Measurements from ENCODE around the gene IRAK2.

IRAK2 gene

GRCh38 chr3:10177737-10178136 lies 13.0 kb downstream of the IRAK2 start:
- no peak overlapping the region for H2AFZ ChIP-seq (ENCODE audit: low read depth)
- no peak overlapping the region for H3K4me2 ChIP-seq
- no peaks in the 10 kb centered on the region for H3K27me3 ChIP-seq (ENCODE audit: insufficient read depth, low read depth)
- no peak overlapping the region for H3K27ac ChIP-seq
- no peaks in the 10 kb centered on the region for H4K20me1 ChIP-seq (ENCODE audit: insufficient read depth)
- H3K36me3 ChIP-seq (ENCODE audit: insufficient read depth) = no peaks in the 10 kb centered on the region
- no peak overlapping the region for H3K9ac ChIP-seq
- H3K79me2 ChIP-seq (ENCODE audit: insufficient read depth, low read depth) = no peaks in the 10 kb centered on the region
- no peak overlapping the region for H3K4me3 ChIP-seq (IDR thresholded peaks at IDR 0.05; ENCODE audit: insufficient read depth, low read depth, low read length)
- H3K4me1 ChIP-seq (ENCODE audit: low read depth, poor library complexity, severe bottlenecking) = no peaks in the 10 kb centered on the region
- TF ChIP-seq CTCF (conservative IDR thresholded peaks at IDR 0.05; ENCODE audit: low read depth, low read length) = no peak

DNA sequence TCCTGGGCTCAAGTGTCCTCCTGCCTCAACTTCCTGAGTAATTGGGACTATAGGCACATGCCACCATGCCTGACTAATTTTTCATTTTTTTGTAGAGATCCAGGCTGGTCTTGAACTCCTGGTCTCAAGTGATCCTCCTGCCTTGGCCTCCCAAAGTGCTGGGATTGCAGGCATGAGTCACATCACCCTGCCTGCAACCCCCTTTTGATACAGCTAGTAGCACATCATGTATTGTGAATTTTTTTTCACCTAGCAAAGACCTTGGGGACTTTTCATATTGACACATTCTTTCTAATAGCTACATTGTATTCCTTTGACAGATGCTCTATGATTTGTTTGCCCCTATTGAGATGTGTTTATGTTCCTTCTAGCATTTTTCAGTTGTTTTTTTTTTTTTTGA lies 14.2 kb downstream of the IRAK2 start:
- Histone ChIP-seq H3K4me2 (no peak overlapping the region), H3K4me1 (ENCODE audit: low read depth, poor library complexity, severe bottlenecking) (no peaks in the 10 kb centered on the region), H2AFZ (ENCODE audit: low read depth) (no peak overlapping the region), H3K27ac (no peak overlapping the region), H3K27me3 (ENCODE audit: insufficient read depth, low read depth) (no peaks in the 10 kb centered on the region), H4K20me1 (ENCODE audit: insufficient read depth) (no peaks in the 10 kb centered on the region), H3K4me3 (IDR thresholded peaks at IDR 0.05; ENCODE audit: insufficient read depth, low read depth, low read length) (no peak overlapping the region), H3K9ac (no peak overlapping the region), H3K36me3 (ENCODE audit: insufficient read depth) (no peaks in the 10 kb centered on the region), H3K79me2 (ENCODE audit: insufficient read depth, low read depth) (no peaks in the 10 kb centered on the region)
- TF ChIP-seq CTCF (conservative IDR thresholded peaks at IDR 0.05; ENCODE audit: low read depth, low read length) = no peak

- no peaks in the 10 kb centered on the region for H4K20me1 ChIP-seq (ENCODE audit: insufficient read depth)
- TF ChIP-seq CTCF (conservative IDR thresholded peaks at IDR 0.05; ENCODE audit: low read depth, low read length) = no peak
- H3K4me1 ChIP-seq (ENCODE audit: low read depth, poor library complexity, severe bottlenecking) = no peaks in the 10 kb centered on the region
- H3K36me3 ChIP-seq (ENCODE audit: insufficient read depth) = no peaks in the 10 kb centered on the region
- H3K9ac ChIP-seq = no peak overlapping the region
- no peaks in the 10 kb centered on the region for H3K27me3 ChIP-seq (ENCODE audit: insufficient read depth, low read depth)
- no peak overlapping the region for H3K4me3 ChIP-seq (IDR thresholded peaks at IDR 0.05; ENCODE audit: insufficient read depth, low read depth, low read length)
- no peak overlapping the region for H3K4me2 ChIP-seq
- H3K79me2 ChIP-seq (ENCODE audit: insufficient read depth, low read depth) = no peaks in the 10 kb centered on the region
- H2AFZ ChIP-seq (ENCODE audit: low read depth) = no peak overlapping the region
- H3K27ac ChIP-seq = no peak overlapping the region
Observed at GRCh38 chr3:10180289-10180688, 15.6 kb downstream of the IRAK2 start.

DNA sequence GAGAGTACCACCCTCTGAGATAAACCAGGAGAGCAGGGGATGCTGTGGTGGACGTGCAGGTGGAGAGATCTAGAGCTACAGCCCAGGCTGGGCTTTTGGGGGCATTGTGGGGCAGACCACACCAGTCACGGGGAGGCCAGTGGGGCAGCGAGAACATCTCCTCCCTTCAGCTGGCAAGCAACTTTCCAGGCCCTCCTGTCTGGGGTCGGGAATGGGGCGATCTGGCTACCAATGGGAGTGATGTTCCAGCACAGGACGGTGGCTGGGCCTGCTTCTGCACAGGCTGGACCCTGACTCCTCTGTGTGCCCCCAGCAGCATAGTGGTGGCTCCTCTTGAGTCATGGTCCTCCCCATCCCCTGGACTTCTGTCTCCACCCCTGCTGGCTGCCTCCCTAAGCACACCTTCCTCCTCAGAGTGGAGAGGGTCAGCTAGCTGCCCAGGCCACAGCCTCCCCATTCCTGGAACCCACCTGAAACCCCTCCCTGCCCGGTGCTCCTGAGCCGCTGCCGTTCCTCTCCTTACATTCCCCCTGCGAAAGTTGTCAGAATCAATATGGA lies 16.1 kb downstream of the IRAK2 start:
- no peaks in the 10 kb centered on the region for H3K79me2 ChIP-seq (ENCODE audit: insufficient read depth, low read depth)
- H2AFZ ChIP-seq (ENCODE audit: low read depth) = no peak overlapping the region
- no peaks in the 10 kb centered on the region for H3K36me3 ChIP-seq (ENCODE audit: insufficient read depth)
- no peaks in the 10 kb centered on the region for H4K20me1 ChIP-seq (ENCODE audit: insufficient read depth)
- H3K27ac ChIP-seq = no peak overlapping the region
- H3K27me3 ChIP-seq (ENCODE audit: insufficient read depth, low read depth) = no peaks in the 10 kb centered on the region
- no peak overlapping the region for H3K4me2 ChIP-seq
- H3K9ac ChIP-seq = no peak overlapping the region
- H3K4me1 ChIP-seq (ENCODE audit: low read depth, poor library complexity, severe bottlenecking) = no peaks in the 10 kb centered on the region
- H3K4me3 ChIP-seq (IDR thresholded peaks at IDR 0.05; ENCODE audit: insufficient read depth, low read depth, low read length) = no peak overlapping the region
- no peak for TF ChIP-seq CTCF (conservative IDR thresholded peaks at IDR 0.05; ENCODE audit: low read depth, low read length)

Data from KMS-11 (cell line).